B cell (primary cell): ENCODE measurements around the gene SATB2. TPM values are rescaled to one million over a fixed set of nuclear protein-coding genes. Genes with fewer than 3 reads are reported as not detected.

Source experiments
- ATAC-seq: fragments of 200-7000 bp; cut with Tn5 transposase; one replicate; pipeline ENCODE4 v1.10.0; 2021; ENCODE audit warnings: low read depth, mild to moderate bottlenecking, moderate number of reproducible peaks, moderate library complexity
- CTCF ChIA-PET: fragments of 350-600 bp; sonication (Branson Sonifier 250); formaldehyde crosslinking; loops from one replicate; lab custom pipeline; 2021; ENCODE audit warnings: antibody characterized with exemption, inconsistent platforms; lab: Charles Lee
- POLR2A ChIA-PET: fragments of 350-600 bp; sonication (Branson Sonifier 250); formaldehyde crosslinking; loops from one replicate; lab custom pipeline; 2021; ENCODE audit warnings: antibody characterized with exemption; lab: Charles Lee
- DNase-seq: peaks from one replicate; pipeline ENCODE4 v3.0.0; 2013
- H2AFZ ChIP-seq: 2 replicates; pipeline ENCODE4 v1.6.1; 2012; ENCODE audit warnings: mild to moderate bottlenecking, low read depth, low read length; ENCODE audit not compliant: insufficient read depth, poor library complexity, severe bottlenecking
- H3K27ac ChIP-seq, 2 donors: 1 replicate in 1 of 2; 2 replicates in 1 of 2; pipeline ENCODE4 v1.5.1; 2012 to 2013; ENCODE audit warnings: low read length in 2 of 2, mild to moderate bottlenecking in 2 of 2, moderate library complexity in 1 of 2
- H3K27me3 ChIP-seq, 4 experiments: fragments of 200-600 bp in 1 of 4; sonication (generic) in 1 of 4; replicated peaks in 1 of 4; 1 replicate in 2 of 4; 2 replicates in 2 of 4; pipeline versions ENCODE4 v1.6.1 to v1.7.0; 2013 to 2016; ENCODE audit warnings: low read length in 3 of 4, mild to moderate bottlenecking in 2 of 4, mixed read lengths in 1 of 4, moderate library complexity in 1 of 4; ENCODE audit not compliant: insufficient read depth in 4 of 4, control insufficient read depth in 3 of 4; ENCODE audit errors: control extremely low read depth in 1 of 4
- H3K36me3 ChIP-seq, 2 experiments: replicated peaks in 1 of 2; 1 replicate in 1 of 2; 2 replicates in 1 of 2; pipeline versions ENCODE4 v1.6.1 to v1.7.1; 2013; ENCODE audit warnings: low read length in 1 of 2; ENCODE audit not compliant: insufficient read depth in 2 of 2, control insufficient read depth in 1 of 2; ENCODE audit errors: control extremely low read depth in 1 of 2, extremely low read depth in 1 of 2
- H3K4me1 ChIP-seq, 2 donors: fragments of 200-600 bp in 1 of 2; sonication (generic) in 1 of 2; 1 replicate in 1 of 2; 2 replicates in 1 of 2; pipeline versions ENCODE4 v1.5.1 to v1.6.1; 2013 to 2017; ENCODE audit warnings: low read length in 2 of 2; ENCODE audit not compliant: control insufficient read depth in 2 of 2, insufficient read depth in 2 of 2
- H3K4me2 ChIP-seq: replicated peaks from 2 replicates; pipeline ENCODE3; 2012; ENCODE audit warnings: mild to moderate bottlenecking, low read depth, low read length; ENCODE audit not compliant: poor library complexity, severe bottlenecking
- H3K4me3 ChIP-seq, 5 experiments: fragments of 200-600 bp in 1 of 5; sonication (generic) in 1 of 5; 1 replicate in 3 of 5; 2 replicates in 2 of 5; pipeline versions ENCODE4 v1.5.1 to v1.7.0; 2011 to 2016; ENCODE audit warnings: low read length in 4 of 5, mild to moderate bottlenecking in 4 of 5, low read depth in 2 of 5, control low read depth in 1 of 5, moderate library complexity in 1 of 5; ENCODE audit not compliant: insufficient read depth in 1 of 5; ENCODE audit errors: control extremely low read depth in 1 of 5, extremely low read depth in 1 of 5
- H3K79me2 ChIP-seq: fragments of 200-600 bp; sonication (generic); one replicate; pipeline ENCODE4 v1.6.0; 2016; ENCODE audit warnings: low read length; ENCODE audit not compliant: control insufficient read depth, insufficient read depth
- H3K9ac ChIP-seq: fragments of 200-600 bp; sonication (generic); 2 replicates; pipeline ENCODE4 v1.6.1; 2017; ENCODE audit warnings: mild to moderate bottlenecking, low read length, moderate library complexity
- H3K9me3 ChIP-seq, 3 donors: one replicate each; pipeline versions ENCODE4 v1.6.1 to v1.7.1; 2013; ENCODE audit warnings: low read length in 2 of 3; ENCODE audit not compliant: control insufficient read depth in 2 of 3, insufficient read depth in 1 of 3; ENCODE audit errors: control extremely low read depth in 1 of 3
- H4K20me1 ChIP-seq: 2 replicates; pipeline ENCODE4 v1.6.0; 2012; ENCODE audit warnings: mild to moderate bottlenecking, low read length; ENCODE audit not compliant: insufficient read depth, control insufficient read depth, poor library complexity, severe bottlenecking
- H3K27ac Mint-ChIP-seq: one replicate; pipeline ENCODE4 v1.8.0; 2021; ENCODE audit warnings: mixed read lengths
- H3K27me3 Mint-ChIP-seq: one replicate; pipeline ENCODE4 v1.8.0; 2021; ENCODE audit warnings: mixed read lengths
- H3K4me1 Mint-ChIP-seq: one replicate; pipeline ENCODE4 v1.8.0; 2021; ENCODE audit warnings: mixed read lengths
- H3K4me3 Mint-ChIP-seq: one replicate; pipeline ENCODE4 v1.8.0; 2021; ENCODE audit warnings: mixed read lengths
- H3K9me3 Mint-ChIP-seq: one replicate; pipeline ENCODE4 v1.8.0; 2022; ENCODE audit warnings: mixed read lengths; ENCODE audit not compliant: insufficient read depth
- EZH2 ChIP-seq: IDR thresholded peaks from 2 replicates; pipeline ENCODE4 v1.6.1; 2012; ENCODE audit warnings: borderline replicate concordance, low read depth, mild to moderate bottlenecking, moderate library complexity, low read length; ENCODE audit not compliant: insufficient read depth, poor library complexity, severe bottlenecking
- WGBS: methylation state at CpG from one replicate; pipeline ENCODE4 v1.1.5; 2013; ENCODE audit warnings: missing lambda C conversion rate; ENCODE audit not compliant: insufficient coverage; 5-methylcytosine and 5-hydroxymethylcytosine counted together
- intact Hi-C: fragments of 100-400 bp; cut with micrococcal nuclease; formaldehyde crosslinking; loops from one replicate; pipeline ENCODE4 v1.10.0; 2022
- polyA plus RNA-seq: library from polyadenylated mRNA; depleted of rRNA; stranded (reverse); fragments of >200 nt; gene quantifications from 2 replicates; pipeline ENCODE4 v1.2.3, GENCODE V29; 2012
- total RNA-seq, 2 donors: library from RNA; stranded (reverse); fragments of 120-200 nt in 1 of 2; gene quantifications; 1 replicate in 1 of 2; 2 replicates in 1 of 2; pipeline versions ENCODE4 v1.2.3 to v1.2.4, GENCODE V29; 2013 to 2022
- TF ChIP-seq, protein P1 (sequence below): fragments of 200-600 bp; IDR thresholded peaks from one replicate; pipeline ENCODE4 v1.8.0; 2022; ENCODE audit warnings: antibody characterized with exemption, mild to moderate bottlenecking

SATB2 gene
- total and polyA plus RNA-seq, 2 donors (not counting 1 experiment from before 2014, with no cell fraction given): 0.13 to 0.49 TPM

GRCh38 chr2:199228887-199229819 lies 228.6 kb downstream of the SATB2 start:
- Histone ChIP-seq H3K36me3 (no peaks in the 10 kb centered on the region), H3K9me3 (peaks cover 0 to 26% (median 0%) of the 10 kb centered on the region in 3 donors), H3K27ac (no peak overlapping the region), H4K20me1 (no peaks in the 10 kb centered on the region), H3K4me3 (no peak overlapping the region), H3K79me2 (no peaks in the 10 kb centered on the region), H2AFZ (no peak overlapping the region), H3K4me2 (no peak overlapping the region), H3K4me1 (no peaks in the 10 kb centered on the region), H3K9ac (no peak overlapping the region), H3K27me3 (no peaks in the 10 kb centered on the region)
- peaks cover 5% of the 10 kb centered on the region for H3K9me3 Mint-ChIP-seq
- WGBS: 90% methylated on average over 17 of the region's 19 CpGs
- H3K4me1 Mint-ChIP-seq: no peaks in the 10 kb centered on the region
- DNase-seq: no peak
- no peak overlapping the region for H3K27ac Mint-ChIP-seq
- H3K4me3 Mint-ChIP-seq: no peak overlapping the region
- intact Hi-C loops: no loop called here
- ATAC-seq: no peak
- POLR2A ChIA-PET: no interaction called here
- CTCF ChIA-PET: no interaction called here
- no peak for TF ChIP-seq EZH2
- TF ChIP-seq, protein P1, sequence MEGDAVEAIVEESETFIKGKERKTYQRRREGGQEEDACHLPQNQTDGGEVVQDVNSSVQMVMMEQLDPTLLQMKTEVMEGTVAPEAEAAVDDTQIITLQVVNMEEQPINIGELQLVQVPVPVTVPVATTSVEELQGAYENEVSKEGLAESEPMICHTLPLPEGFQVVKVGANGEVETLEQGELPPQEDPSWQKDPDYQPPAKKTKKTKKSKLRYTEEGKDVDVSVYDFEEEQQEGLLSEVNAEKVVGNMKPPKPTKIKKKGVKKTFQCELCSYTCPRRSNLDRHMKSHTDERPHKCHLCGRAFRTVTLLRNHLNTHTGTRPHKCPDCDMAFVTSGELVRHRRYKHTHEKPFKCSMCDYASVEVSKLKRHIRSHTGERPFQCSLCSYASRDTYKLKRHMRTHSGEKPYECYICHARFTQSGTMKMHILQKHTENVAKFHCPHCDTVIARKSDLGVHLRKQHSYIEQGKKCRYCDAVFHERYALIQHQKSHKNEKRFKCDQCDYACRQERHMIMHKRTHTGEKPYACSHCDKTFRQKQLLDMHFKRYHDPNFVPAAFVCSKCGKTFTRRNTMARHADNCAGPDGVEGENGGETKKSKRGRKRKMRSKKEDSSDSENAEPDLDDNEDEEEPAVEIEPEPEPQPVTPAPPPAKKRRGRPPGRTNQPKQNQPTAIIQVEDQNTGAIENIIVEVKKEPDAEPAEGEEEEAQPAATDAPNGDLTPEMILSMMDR: no peak
- no peaks in the 10 kb centered on the region for H3K27me3 Mint-ChIP-seq

DNA sequence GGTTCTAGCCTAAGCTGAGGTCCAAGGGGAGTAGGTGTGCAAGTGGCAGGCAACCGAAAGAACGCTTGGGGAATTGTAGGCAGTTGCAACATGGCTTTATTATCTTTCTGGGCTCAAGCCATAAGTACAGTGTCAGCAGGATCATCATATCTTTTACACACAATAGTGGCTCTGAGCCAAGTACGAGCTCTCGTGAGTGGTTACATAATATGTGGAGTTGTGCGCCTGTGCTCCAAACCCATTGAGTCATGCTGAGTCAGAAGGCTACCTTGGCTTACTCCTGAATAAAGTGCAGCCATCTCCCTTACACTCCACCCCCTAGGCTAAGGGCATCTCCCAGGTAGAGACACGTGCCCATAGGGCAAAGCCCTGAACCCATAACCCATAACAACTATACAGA lies 233.9 kb downstream of the SATB2 start:
- H3K27me3 ChIP-seq: no peaks in the 10 kb centered on the region
- intact Hi-C loops: no loop called here
- H3K27ac ChIP-seq: no peak overlapping the region
- H2AFZ ChIP-seq: no peak overlapping the region
- WGBS: 74% methylated on average over 3 of the region's 6 CpGs
- no peak overlapping the region for H3K9ac ChIP-seq
- no peaks in the 10 kb centered on the region for H3K36me3 ChIP-seq
- Mint-ChIP-seq H3K4me1 (no peaks in the 10 kb centered on the region), H3K27me3 (no peaks in the 10 kb centered on the region), H3K9me3 (peaks cover 8% of the 10 kb centered on the region), H3K27ac (no peak overlapping the region), H3K4me3 (no peak overlapping the region)
- POLR2A ChIA-PET: no interaction called here
- CTCF ChIA-PET: no interaction called here
- ATAC-seq (no peak), DNase-seq (no peak)
- no peaks in the 10 kb centered on the region for H4K20me1 ChIP-seq
- H3K79me2 ChIP-seq: no peaks in the 10 kb centered on the region
- H3K4me3 ChIP-seq: no peak overlapping the region
- peaks cover 0 to 15% (median 0%) of the 10 kb centered on the region in 3 donors for H3K9me3 ChIP-seq
- H3K4me2 ChIP-seq: no peak overlapping the region
- H3K4me1 ChIP-seq: no peaks in the 10 kb centered on the region
- no peak for TF ChIP-seq EZH2
- TF ChIP-seq, protein P1: no peak
